ENCODE data around the gene CDCP1.

Gene CDCP1

GRCh38 chr3:45113625-45114050 is 32.5 kb downstream of the CDCP1 start:
- DNase-seq (ENCODE audit: low read depth in 3 of 3, low spot score in 1 of 3) = no peak

DNA sequence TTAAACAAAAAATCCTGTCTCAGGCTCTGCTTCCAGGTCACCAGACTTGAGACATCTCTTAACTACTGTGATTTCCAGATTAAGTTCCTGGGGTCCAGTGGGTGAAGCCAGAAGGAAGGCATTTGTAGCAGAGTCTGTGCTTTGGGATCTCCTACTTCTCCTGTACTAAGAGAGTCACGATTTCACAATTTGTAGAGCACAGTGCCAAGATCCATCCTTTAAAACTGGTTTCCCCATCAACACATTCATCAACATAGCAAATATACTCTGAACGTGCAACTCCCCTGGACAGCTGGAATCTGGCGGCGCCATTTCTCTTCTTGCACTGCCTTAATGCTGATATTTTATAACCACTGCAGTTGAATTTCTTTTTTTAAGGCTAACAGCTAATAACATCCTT is 33.2 kb downstream of the CDCP1 start:
- DNase-seq (ENCODE audit: low read depth in 3 of 3, low spot score in 1 of 3) = no peak

GRCh38 chr3:45110509-45110833 is 35.7 kb downstream of the CDCP1 start:
- no peak for DNase-seq (ENCODE audit: low read depth in 3 of 3, low spot score in 1 of 3)

GRCh38 chr3:45109771-45110508 is 36.2 kb downstream of the CDCP1 start:
- no peak for DNase-seq (ENCODE audit: low read depth in 3 of 3, low spot score in 1 of 3)

DNA sequence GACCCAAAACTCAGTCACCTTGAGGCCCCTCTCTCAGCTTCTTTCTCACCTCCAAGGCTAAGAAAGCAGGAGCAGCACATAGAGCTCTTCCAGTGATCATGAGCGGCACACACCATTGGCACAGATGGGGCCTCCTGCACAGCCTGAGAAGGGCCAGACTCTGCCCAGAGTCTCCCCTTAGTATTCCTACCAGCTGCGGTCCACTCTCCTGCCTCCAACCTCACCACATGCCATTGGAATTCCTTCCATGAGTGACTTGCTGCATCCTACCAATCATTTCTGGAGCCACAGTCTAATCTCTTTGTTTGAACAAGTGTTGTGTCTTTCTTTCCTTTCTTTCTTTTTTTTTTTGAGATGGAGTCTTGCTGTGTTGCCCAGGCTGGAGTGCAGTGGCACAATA is 39.3 kb downstream of the CDCP1 start:
- DNase-seq (ENCODE audit: low read depth in 3 of 3, low spot score in 1 of 3) = no peak

DNA sequence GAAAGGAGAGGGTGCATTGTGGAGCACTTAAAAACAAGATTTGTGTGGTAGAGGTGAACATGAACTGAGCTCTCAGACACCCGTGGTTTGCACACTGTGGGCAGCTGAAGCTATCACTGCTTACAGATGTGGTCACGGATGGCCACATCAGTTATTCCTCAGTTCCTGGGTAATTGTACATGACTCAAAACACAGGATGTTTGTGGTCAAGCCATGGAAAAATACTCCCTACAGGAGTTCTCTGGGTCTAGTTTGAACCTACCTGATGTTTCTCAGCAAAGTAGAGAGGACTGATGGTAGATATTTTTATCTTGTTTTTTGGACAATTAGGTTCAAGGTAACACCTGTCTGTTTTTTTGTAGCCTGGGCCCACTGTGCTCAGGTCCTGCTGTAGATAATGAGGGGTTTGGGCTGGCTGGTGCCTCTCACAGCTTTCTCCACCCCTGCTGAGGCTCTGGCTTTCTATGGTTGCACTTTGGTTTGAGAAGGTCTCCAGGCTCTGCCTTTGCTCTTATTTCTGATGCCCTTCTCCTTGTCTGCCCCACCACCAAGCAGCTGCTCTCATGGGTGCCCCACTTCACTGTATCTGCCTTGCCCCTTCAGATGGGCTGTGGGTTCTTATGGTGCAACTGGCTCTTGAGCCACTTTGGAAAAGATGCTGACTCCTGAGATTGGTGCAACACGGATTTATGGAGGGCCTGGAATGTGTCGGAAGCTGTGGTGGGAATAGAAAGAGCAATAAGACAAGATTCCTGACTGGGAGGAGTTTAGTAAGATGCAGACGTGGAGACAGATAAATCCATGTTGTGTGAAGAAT is 40.1 kb downstream of the CDCP1 start:
- DNase-seq (ENCODE audit: low read depth in 3 of 3, low spot score in 1 of 3) = peak in 2 of 3 donors; percentile 18 to 32

DNA sequence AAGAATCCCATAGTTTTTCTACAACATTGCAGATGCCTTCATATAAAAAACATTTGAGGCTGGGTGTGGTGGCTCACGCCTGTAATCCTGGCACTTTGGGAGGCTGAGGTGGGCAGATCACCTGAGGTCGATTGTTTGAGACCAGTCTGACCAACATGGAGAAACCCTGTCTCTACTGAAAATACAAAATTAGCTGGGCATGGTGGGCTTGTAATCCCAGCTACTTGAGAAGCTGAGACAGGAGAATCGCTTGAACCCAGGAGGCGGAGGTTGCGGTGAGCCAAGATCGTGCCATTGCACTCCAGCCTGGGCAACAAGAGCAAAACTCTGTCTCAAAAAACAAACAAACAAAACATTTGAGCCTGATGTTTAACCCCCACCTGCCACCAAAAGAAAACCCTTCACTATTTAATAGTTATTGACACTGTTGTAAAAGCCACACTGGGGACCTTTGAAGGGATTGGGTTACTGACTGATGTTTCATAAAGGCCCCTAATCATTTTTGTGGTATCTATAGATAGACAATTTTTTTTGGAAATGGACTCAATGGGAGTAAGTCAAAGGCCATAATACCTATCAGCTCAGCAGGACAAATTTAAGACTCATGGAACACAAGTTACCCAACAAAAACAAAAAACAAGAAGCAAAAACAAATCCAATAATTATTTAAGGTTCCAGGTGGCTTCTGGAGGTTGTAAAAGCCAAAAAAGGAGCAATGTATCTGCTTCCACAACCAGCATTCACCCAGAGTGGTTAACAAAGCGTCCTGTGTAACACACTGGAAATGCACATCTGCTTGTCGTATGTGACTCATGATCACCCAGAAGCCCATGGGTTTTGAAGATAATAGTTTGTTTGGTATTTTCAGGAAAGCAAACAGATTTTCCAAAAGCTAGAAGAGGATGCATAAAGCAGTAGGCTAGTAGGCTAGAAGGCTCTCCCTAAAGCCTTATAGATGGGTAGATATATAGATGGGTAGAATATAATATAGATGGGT is 41.2 kb downstream of the CDCP1 start:
- DNase-seq (ENCODE audit: low read depth in 3 of 3, low spot score in 1 of 3) = no peak

- no peak for DNase-seq (ENCODE audit: low read depth in 3 of 3, low spot score in 1 of 3)
Measured at GRCh38 chr3:45103753-45104714, 42.1 kb downstream of the CDCP1 start.

DNA sequence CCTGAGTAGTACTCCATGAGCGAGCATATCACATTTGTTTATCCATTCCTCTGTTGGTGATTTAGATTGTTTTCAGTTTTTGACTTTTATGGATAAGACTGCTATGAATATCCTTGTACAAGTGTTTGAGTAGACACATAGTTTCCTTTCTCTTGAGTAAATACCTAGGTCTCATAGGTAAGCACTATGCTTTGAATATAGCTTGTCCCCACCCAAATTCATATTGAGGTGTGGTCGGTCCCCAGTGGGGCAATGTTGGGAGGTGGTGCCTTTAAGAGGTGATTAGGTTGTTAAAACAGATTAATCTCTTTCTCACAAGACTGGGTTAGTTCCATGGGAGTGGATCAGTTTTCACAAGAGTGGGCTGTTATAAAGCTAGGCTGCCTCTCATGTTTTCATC is 42.8 kb downstream of the CDCP1 start:
- DNase-seq (ENCODE audit: low read depth in 3 of 3, low spot score in 1 of 3) = no peak

DNA sequence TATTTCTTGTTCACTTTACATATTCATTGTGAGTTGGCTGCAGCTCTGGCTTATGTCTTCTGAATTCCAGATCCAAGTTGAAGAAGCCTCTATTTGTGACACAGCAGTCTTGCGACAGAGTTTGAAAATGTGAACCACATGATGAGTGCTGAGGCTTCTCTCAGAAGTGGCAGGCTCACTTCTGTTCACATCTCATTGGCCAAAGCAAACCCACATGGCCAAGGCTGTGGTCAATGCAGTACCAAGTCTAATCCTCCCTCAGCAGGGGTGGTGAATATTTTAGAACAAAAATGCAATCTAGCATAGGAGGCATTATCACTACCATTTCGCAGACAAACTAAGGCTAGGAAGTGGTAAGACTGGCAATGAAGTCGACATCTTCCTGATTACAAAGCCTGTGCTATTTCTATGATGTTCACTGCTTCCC is 45.2 kb downstream of the CDCP1 start:
- DNase-seq (ENCODE audit: low read depth in 3 of 3, low spot score in 1 of 3) = no peak

DNA sequence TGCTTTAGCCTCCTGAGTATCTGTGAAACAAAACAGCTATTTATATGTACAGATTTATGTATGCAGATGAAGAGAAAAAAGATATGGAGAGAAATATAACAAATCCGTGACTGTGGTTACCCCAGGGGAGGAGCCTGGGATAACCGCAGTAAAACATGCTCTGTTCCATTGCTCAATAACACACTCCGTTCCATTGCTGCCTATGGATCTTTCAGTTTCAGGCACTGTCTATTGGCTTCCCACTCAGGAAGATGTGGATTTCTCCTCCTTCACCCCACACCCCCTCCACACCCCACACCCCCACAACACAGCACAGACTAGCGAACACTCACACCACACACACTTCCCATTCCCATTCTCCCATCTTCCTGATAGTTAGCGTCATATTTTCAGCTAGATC is 47.9 kb downstream of the CDCP1 start:
- DNase-seq (ENCODE audit: low read depth in 3 of 3, low spot score in 1 of 3) = no peak

DNA sequence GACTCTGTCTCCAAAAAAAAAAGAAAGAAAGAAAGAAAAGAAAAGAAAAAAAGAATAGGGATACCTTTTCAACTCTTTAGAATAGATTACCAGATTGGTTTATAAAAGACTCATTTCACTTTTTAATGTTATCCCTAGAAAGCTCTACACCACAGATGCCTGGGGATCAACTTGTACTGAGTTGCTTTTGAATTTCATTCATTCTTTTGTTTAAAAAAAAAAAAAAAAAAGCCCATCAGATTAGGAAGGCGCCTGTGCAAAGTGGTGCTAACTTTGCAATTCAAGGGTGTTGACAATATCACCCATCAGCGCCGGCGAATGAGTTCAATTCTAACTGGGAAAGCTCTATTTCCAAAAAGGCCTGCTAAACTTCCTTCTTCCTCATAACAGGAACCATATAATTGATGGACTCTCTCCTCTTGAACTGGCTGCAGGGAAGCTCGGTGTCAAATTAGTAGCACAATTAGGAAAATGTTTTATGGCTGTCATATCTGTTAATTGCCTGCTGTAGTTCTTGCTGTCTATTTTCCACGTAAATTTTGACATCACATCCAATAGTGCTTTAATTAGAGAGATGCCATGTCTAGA is 48.8 kb downstream of the CDCP1 start:
- no peak for DNase-seq (ENCODE audit: low read depth in 3 of 3, low spot score in 1 of 3)

DNA sequence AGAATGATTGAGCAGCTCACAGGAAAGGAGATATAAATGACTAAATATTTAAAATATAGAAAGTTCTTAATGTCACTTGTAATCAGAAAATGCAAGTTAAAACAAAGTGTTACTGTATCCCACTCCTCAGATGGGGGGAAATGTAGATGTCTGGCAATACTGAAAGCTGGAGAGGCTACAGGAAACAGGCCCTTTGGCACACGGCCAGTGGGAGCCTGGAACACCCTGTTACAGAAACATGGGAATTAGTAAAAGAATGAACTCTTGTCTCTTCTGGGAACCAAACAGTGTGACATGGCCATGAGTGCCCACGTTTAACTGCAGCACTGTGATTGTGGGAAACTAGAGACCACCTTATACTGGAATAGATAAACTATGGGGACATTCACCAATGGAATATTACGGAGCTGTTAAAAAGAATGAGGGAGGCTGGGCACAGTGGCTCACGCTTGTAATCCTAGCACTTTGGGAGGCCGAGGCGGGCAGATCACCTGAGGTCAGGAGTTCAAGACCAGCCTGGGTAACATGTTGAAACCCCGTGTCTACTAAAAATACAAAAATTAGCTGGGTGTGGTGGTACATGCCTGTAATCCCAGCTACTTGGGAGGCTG is 50.2 kb downstream of the CDCP1 start:
- DNase-seq (ENCODE audit: low read depth in 3 of 3, low spot score in 1 of 3) = no peak

- DNase-seq (ENCODE audit: low read depth in 3 of 3, low spot score in 1 of 3) = no peak
Measured at GRCh38 chr3:45093176-45093575, 53.0 kb downstream of the CDCP1 start.

DNA sequence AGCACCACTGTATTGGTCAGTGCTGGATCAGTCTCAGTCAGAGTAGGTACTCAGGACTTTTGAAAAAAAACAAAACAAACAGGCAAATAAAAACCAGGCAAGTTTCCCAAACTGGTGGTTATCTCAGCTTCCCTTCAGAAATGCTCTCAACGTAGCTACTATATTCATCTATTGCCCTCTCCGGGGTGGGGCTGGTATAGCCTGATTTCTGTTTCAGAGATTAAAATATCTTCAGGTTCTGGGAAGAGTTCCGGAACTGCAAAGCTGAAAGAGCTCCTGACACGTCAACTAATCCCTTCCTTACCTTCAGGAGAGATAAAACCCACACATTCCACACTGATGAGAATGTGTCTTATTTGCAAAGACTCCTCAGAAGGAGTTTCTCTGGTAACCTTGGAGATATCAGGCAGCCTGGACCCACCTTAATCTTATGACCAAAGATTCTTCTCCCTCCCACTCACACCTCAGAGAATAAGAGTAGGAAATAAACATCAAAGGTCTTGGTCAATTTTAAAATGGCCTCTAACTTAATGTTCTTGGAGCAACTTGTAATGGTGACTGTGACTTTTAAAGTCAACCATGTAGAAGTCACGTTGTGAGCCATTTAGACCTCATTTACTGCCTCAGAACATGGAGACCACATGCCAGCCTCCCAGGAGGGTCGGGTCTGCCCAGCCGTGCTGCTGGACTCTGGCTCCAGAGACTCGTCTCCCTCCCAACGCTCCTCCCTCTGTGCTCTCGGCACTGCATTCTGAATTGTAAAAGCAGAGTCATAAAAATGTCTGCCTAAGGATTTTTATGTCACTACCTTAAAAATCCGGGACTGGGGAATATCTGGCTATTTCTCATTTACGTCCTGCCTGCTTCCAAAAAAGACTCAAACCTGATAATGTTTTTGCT is 53.8 kb downstream of the CDCP1 start:
- no peak for DNase-seq (ENCODE audit: low read depth in 3 of 3, low spot score in 1 of 3)

DNA sequence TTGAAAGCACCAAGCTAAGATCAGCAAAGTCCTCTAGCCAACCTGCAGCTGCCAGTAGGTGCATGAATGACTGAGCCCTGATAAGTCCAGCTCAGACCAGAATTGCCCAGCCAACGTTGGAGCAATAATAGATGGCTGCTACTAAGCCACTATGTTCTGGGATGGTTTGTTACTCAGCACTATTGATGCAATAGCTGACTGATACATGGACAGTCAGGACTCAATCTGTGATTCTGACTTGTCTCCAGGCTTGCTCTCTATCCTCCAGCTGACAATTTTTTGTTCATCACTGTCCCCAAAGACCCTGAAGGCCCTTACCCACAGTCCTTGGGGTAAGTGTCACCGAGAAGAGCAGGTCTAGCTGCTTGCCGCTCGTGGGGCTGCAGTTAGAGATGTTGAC is 55.3 kb downstream of the CDCP1 start:
- no peak for DNase-seq (ENCODE audit: low read depth in 3 of 3, low spot score in 1 of 3)

DNA sequence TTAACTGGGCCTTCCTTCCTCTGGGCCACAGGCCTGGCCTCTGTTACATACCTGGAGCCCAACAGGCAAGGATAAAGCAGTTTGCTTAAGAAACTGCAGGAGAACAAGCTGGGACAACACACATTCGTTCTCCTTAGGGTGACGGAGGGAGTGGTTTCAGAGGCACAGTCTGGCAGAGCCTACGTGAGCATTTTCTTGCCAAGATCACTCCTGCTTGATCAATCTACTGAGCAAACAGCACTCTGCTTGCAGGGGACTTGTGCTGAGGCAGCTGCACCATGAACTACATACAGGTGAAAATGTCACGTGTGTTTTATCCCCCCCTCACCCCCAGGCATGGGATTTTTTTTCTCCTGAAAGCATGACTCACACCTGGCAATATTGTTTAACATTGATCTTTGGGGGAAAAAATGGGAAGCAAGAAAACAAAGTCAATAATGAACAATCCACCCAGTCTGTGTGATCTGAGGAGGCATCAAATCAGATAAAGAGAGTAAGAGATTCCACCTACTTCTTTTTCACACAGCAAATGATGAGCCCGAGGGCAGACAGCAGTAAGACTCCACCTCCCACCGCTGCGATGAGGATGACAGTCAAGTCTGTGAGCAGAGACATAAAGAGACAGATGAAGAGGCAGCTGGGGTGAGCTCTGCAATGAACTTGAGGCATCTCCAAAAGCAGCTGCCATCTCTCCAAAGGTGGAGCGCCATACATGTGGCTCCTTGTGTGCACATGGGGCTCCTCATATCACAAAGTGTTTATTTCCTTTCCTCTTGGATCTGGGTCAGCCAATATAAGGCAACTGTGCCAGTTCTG is 57.4 kb downstream of the CDCP1 start:
- DNase-seq (ENCODE audit: low read depth in 3 of 3, low spot score in 1 of 3) = no peak

- no peak for DNase-seq (ENCODE audit: low read depth in 3 of 3, low spot score in 1 of 3)
Measured at GRCh38 chr3:45087155-45087554, 59.0 kb downstream of the CDCP1 start.
